ENCODE measurements around the gene TOMM40. TPM values are rescaled to one million over a fixed set of nuclear protein-coding genes. Genes with fewer than 3 reads are reported as not detected.

TOMM40 gene
- polyA plus RNA-seq (2013, experiment 1 of 2), result 49.4 TPM
- 49.5 TPM for polyA plus RNA-seq (2013, experiment 2 of 2)

GRCh38 chr19:44891016-44891882 lies at the start of gene TOMM40:
Gene TOMM40 (plus strand): TSS chr19:44891254. CDS start chr19:44891416, 162 bp downstream.
- Histone ChIP-seq H3K36me3 (replicated peaks in 1 of 2; ENCODE audit: control insufficient read depth in 2 of 2, insufficient read depth in 2 of 2, low read length in 2 of 2) (peaks cover 46 to 64% of the 10 kb centered on the region in 2 donors), H3K4me2 (ENCODE audit: insufficient read depth, low read length, poor library complexity, severe bottlenecking) (peak within 1 kb of the TSS; percentile 90), H3K18ac (ENCODE audit: low read length) (peak within 1 kb of the TSS; percentile 83), H2AK5ac (ENCODE audit: low read depth, low read length) (no peak within 1 kb of the TSS), H3K23ac (ENCODE audit: low read depth, low read length, poor library complexity) (peak within 1 kb of the TSS; percentile 77), H3K4me3 (ENCODE audit: low read length in 2 of 2) (peak within 1 kb of the TSS; percentile 76 to 88), H4K8ac (ENCODE audit: low read depth, low read length) (no peak within 1 kb of the TSS), H3K4ac (ENCODE audit: low read length) (no peak within 1 kb of the TSS), H3K14ac (ENCODE audit: low read length) (no peak within 1 kb of the TSS), H4K91ac (ENCODE audit: low read depth, low read length, poor library complexity) (no peak within 1 kb of the TSS), H2BK15ac (ENCODE audit: low read length) (no peak within 1 kb of the TSS), H3K79me1 (ENCODE audit: low read depth, low read length) (peaks cover 18% of the 10 kb centered on the region), H3K4me1 (ENCODE audit: control insufficient read depth in 2 of 2, insufficient read depth in 1 of 2, low read depth in 1 of 2, low read length in 2 of 2) (peaks cover 11 to 12% of the 10 kb centered on the region in 2 donors), H3K9me3 (replicated peaks in 1 of 2; ENCODE audit: control insufficient read depth in 2 of 2, insufficient read depth in 1 of 2, low read depth in 1 of 2, low read length in 2 of 2) (peaks cover 0 to 2% of the 10 kb centered on the region in 2 donors), H2AFZ (ENCODE audit: low read length) (peak within 1 kb of the TSS; percentile 84), H2BK120ac (ENCODE audit: low read depth, low read length) (no peak within 1 kb of the TSS), H3K27me3 (ENCODE audit: control insufficient read depth in 3 of 3, insufficient read depth in 3 of 3, low read depth in 1 of 3, low read length in 3 of 3) (no peaks in the 10 kb centered on the region), H2BK12ac (ENCODE audit: low read length) (no peak within 1 kb of the TSS), H3K27ac (replicated peaks; ENCODE audit: low read length) (peak within 1 kb of the TSS; percentile 87), H2BK5ac (ENCODE audit: low read length) (peak within 1 kb of the TSS; percentile 85), H3K9ac (ENCODE audit: low read depth, low read length, poor library complexity) (peak within 1 kb of the TSS; percentile 96)
- no CpG with 5 or more reads among the region's 81 CpGs for WGBS, 2 donors (ENCODE audit: extremely low coverage in 2 of 2, insufficient read length in 2 of 2, insufficient replicate concordance in 1 of 2)
- DNase-seq (ENCODE audit: low spot score), result no peak

GRCh38 chr19:44845286-44845611 lies 45.8 kb upstream of the TOMM40 start:
- Histone ChIP-seq H3K79me1 (ENCODE audit: low read depth, low read length) (peaks cover 3% of the 10 kb centered on the region), H2BK5ac (ENCODE audit: low read length) (peak overlapping the region; percentile 87), H2BK12ac (ENCODE audit: low read length) (peak overlapping the region; percentile 8), H3K4ac (ENCODE audit: low read length) (no peak overlapping the region), H3K27ac (replicated peaks; ENCODE audit: low read length) (peak overlapping the region; percentile 96), H3K18ac (ENCODE audit: low read length) (peak overlapping the region; percentile 76), H2AK5ac (ENCODE audit: low read depth, low read length) (peak overlapping the region; percentile 58), H3K9me3 (replicated peaks in 1 of 2; ENCODE audit: control insufficient read depth in 2 of 2, insufficient read depth in 1 of 2, low read depth in 1 of 2, low read length in 2 of 2) (no peaks in the 10 kb centered on the region), H3K4me1 (ENCODE audit: control insufficient read depth in 2 of 2, insufficient read depth in 1 of 2, low read depth in 1 of 2, low read length in 2 of 2) (peaks cover 15 to 19% of the 10 kb centered on the region in 2 donors), H3K4me2 (ENCODE audit: insufficient read depth, low read length, poor library complexity, severe bottlenecking) (peak overlapping the region; percentile 71), H2AFZ (ENCODE audit: low read length) (peak overlapping the region; percentile 96), H3K9ac (ENCODE audit: low read depth, low read length, poor library complexity) (no peak overlapping the region), H4K8ac (ENCODE audit: low read depth, low read length) (no peak overlapping the region), H2BK15ac (ENCODE audit: low read length) (peak overlapping the region; percentile 95), H3K4me3 (ENCODE audit: low read length in 2 of 2) (peak overlapping the region; percentile 65 to 77), H3K23ac (ENCODE audit: low read depth, low read length, poor library complexity) (no peak overlapping the region), H4K91ac (ENCODE audit: low read depth, low read length, poor library complexity) (peak overlapping the region; percentile 34), H3K36me3 (replicated peaks in 1 of 2; ENCODE audit: control insufficient read depth in 2 of 2, insufficient read depth in 2 of 2, low read length in 2 of 2) (peaks cover 0 to 6% of the 10 kb centered on the region in 2 donors), H3K14ac (ENCODE audit: low read length) (peak overlapping the region; percentile 39), H3K27me3 (ENCODE audit: control insufficient read depth in 3 of 3, insufficient read depth in 3 of 3, low read depth in 1 of 3, low read length in 3 of 3) (no peaks in the 10 kb centered on the region), H2BK120ac (ENCODE audit: low read depth, low read length) (no peak overlapping the region)
- WGBS, 2 donors (ENCODE audit: extremely low coverage in 2 of 2, insufficient read length in 2 of 2, insufficient replicate concordance in 1 of 2), result no CpG with 5 or more reads among the region's 12 CpGs
- no peak for DNase-seq (ENCODE audit: low spot score)

GRCh38 chr19:44845612-44846454 lies 45.2 kb upstream of the TOMM40 start, which contains the start of gene NECTIN2:
Gene NECTIN2 (plus strand): TSS chr19:44846297. CDS start chr19:44846526, 229 bp downstream.
- Histone ChIP-seq H3K14ac (ENCODE audit: low read length) (peak within 1 kb of the TSS; percentile 95), H2BK120ac (ENCODE audit: low read depth, low read length) (peak within 1 kb of the TSS; percentile 92), H3K4me1 (ENCODE audit: control insufficient read depth in 2 of 2, insufficient read depth in 1 of 2, low read depth in 1 of 2, low read length in 2 of 2) (peaks cover 19 to 20% of the 10 kb centered on the region in 2 donors), H2AK5ac (ENCODE audit: low read depth, low read length) (peak within 1 kb of the TSS; percentile 100), H3K4me2 (ENCODE audit: insufficient read depth, low read length, poor library complexity, severe bottlenecking) (peak within 1 kb of the TSS; percentile 99), H3K36me3 (replicated peaks in 1 of 2; ENCODE audit: control insufficient read depth in 2 of 2, insufficient read depth in 2 of 2, low read length in 2 of 2) (peaks cover 0 to 11% of the 10 kb centered on the region in 2 donors), H3K79me1 (ENCODE audit: low read depth, low read length) (peaks cover 4% of the 10 kb centered on the region), H2BK12ac (ENCODE audit: low read length) (peak within 1 kb of the TSS; percentile 99), H3K4ac (ENCODE audit: low read length) (peak within 1 kb of the TSS; percentile 90), H3K18ac (ENCODE audit: low read length) (peak within 1 kb of the TSS; percentile 100), H3K27me3 (ENCODE audit: control insufficient read depth in 3 of 3, insufficient read depth in 3 of 3, low read depth in 1 of 3, low read length in 3 of 3) (no peaks in the 10 kb centered on the region), H2BK15ac (ENCODE audit: low read length) (peak within 1 kb of the TSS; percentile 99), H3K9ac (ENCODE audit: low read depth, low read length, poor library complexity) (peak within 1 kb of the TSS; percentile 99), H2AFZ (ENCODE audit: low read length) (peak within 1 kb of the TSS; percentile 96), H3K4me3 (ENCODE audit: low read length in 2 of 2) (peak within 1 kb of the TSS; percentile 65 to 98), H3K23ac (ENCODE audit: low read depth, low read length, poor library complexity) (peak within 1 kb of the TSS; percentile 98), H4K8ac (ENCODE audit: low read depth, low read length) (no peak within 1 kb of the TSS), H2BK5ac (ENCODE audit: low read length) (peak within 1 kb of the TSS; percentile 100), H4K91ac (ENCODE audit: low read depth, low read length, poor library complexity) (peak within 1 kb of the TSS; percentile 34), H3K9me3 (replicated peaks in 1 of 2; ENCODE audit: control insufficient read depth in 2 of 2, insufficient read depth in 1 of 2, low read depth in 1 of 2, low read length in 2 of 2) (no peaks in the 10 kb centered on the region), H3K27ac (replicated peaks; ENCODE audit: low read length) (peak within 1 kb of the TSS; percentile 97)
- peak; percentile 99 for DNase-seq (ENCODE audit: low spot score)
- no CpG with 5 or more reads among the region's 67 CpGs for WGBS, 2 donors (ENCODE audit: extremely low coverage in 2 of 2, insufficient read length in 2 of 2, insufficient replicate concordance in 1 of 2)

Measured in neuronal stem cell (in vitro differentiated cells).